HL-60/S4 treated with phorbol 12-myristate 13-acetate at 8.2 ng/mL for 4 days and 3 days (cell line): ENCODE measurements around the gene LRBA.
"Not testable (repeated sequence)": the region's sequence is repeated elsewhere in the genome, so short reads cannot be mapped to it uniquely, and the experiment has no call there.

Experiments used
- in situ Hi-C: fragments of 300-500 bp; cut with MboI; formaldehyde crosslinking; loops from 2 replicates; pipeline ENCODE4 v1.15.0; 2022; ENCODE audit warnings: low sequenced_read_pairs

Gene LRBA

DNA sequence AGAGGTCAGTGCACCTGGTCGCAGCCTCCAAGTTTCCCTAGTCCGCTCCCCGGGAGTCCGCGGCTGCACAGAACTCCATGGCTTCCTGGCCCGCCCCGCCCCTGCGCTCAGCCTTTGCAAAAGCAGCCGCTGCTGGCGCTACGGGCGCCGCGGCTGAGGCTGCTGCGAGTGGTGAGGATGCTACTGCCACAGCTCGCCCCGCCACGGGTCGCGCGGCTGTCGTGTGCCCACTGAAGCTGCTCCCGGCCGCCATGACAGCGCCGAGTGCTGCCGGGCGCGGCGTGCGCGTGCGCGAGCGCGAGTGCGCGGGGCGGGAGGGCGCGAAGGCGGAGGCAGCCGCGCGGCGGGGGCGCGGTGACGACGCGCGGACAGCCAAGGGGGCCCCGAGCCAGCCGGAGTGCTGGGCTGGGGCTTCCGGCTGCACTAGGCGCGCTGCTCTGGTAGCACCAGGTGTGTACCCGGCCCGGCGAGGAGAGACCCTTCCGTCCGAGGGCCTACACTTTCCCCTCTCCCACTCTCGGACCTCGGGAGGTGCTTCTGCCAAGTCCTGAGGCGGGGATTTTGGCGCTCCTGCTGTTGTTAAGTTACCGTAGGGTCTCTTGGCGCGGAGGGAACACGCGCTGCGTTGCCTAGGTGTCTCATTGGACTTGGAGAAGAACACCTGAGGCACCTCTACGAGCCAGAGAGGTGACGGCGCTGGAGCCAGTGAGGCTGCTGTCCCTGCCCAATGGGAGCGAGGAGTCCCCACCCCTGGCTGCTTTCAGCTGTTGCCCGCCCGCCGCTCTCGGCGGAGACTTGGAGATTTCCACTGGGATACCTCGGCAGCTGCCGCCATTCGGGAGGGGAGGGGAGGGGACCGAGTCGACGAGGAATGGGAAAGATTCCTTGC is 619 bp upstream of the LRBA start:
- in situ Hi-C loops: no loop called here

DNA sequence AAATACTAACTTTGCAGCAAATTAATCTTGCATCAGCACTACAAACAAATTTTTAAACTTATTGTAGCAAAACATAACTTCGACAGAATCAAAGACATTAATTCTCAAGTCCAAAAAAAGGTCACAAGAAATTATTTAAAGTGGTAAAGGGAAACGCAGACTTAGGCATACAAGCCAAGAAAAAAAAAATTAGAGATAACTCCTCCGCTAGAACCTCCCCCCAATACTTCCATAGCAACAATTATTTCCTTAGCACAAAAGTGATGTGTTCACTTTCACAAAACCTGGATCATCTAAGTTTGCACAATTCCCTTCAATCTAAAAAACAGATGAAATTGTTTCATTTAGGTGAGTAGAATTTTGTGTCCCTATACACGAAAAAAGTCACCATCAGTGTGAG is 1.1 kb downstream of the LRBA start:
- in situ Hi-C loops: no loop called here

DNA sequence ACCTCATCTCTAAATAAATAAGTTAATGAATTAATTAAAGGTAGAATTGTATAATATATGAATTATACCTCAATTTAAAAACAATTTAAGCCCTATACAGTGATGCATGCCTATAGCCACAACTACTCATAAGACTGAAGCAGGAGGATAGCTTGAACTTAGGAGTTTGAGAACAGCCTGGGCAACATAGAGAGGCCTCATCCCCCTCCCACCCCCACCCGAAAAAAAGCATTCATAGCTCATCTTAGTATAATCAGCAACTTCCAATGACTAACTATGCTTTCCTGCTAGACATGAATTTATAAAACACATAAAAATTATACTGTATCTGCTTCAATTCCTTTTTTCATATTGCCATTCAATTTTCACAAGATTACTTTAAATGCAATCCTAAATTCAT is 1.6 kb downstream of the LRBA start:
- in situ Hi-C loops: no loop called here

DNA sequence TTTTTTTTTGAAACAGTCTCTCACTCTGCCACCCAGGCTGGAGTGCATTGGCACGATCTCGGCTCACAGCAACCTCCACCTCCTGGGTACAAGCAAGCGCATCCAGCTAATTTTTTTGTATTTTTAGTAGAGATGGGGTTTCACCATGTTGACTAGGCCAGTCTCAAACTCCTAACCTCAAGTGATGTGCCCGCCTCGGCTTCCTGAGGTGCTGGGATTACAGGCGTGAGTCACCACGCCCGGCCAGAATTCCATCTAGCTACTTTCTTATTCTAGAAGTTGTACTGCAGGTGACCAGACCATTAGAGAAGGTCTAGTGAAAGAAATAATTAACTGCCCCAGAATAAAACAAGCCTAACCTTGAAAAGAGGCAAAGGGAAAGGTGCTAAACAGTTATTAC is 2.3 kb downstream of the LRBA start:
- in situ Hi-C loops: no loop called here

- in situ Hi-C loops: no loop called here
Observed at GRCh38 chr4:151012376-151012775, 2.7 kb downstream of the LRBA start.

- in situ Hi-C loops: no loop called here
Observed at GRCh38 chr4:151004222-151004621, 10.9 kb downstream of the LRBA start.

DNA sequence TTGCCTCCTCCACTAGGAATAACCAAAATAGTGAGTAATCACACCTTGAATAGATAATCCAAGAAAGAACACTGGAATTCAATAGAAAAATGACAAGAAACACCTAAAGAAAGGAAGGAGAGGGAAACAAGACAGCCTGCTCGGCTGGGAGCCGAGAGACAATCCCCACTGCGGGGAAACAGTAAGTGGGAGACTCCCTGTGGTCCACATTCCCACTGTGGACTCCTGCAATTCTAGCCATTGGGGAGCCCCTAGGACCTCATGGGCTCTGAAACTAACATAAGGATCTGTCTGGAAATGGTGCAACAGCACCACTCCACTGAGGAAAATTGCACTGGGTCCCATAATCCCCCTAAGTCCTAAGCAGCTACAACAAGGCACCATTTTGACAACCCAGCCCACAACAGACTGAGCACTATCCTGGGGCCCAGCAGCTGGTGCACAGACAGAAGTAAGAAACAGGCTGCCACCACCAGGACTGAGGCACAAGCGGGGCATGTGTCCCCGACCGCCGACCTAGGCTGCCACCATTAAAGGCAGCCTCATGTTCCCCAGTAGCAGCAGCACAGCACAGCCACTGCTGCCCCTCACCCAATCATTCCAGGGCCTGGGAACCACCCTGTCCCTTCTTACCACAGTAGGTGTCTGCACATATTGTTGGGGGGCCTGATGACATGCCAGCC is 14.2 kb downstream of the LRBA start:
- in situ Hi-C loops: no loop called here

GRCh38 chr4:150999086-150999485 is 16.0 kb downstream of the LRBA start:
- in situ Hi-C loops: no loop called here

- in situ Hi-C loops: no loop called here
Observed at GRCh38 chr4:150997141-150997540, 17.9 kb downstream of the LRBA start.

DNA sequence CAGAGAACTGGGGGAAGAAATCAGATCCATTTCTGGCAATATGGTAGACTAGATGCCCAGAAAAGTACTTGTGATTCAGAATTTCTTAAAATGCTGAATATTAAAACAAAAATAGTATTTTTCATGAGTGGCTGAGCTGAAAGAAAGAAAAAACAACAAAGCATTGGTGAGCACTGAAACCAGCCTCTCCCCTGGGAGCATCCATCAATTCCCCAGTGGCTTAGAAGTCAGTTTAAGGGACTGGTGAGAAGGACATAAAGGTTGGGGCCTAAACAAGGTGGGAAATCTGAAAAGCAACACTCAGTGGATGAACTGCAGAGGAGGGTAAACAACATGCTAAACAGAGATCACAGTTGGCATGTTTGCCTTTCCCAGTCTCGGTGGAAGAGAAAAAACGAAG is 20.4 kb downstream of the LRBA start:
- in situ Hi-C loops: no loop called here

DNA sequence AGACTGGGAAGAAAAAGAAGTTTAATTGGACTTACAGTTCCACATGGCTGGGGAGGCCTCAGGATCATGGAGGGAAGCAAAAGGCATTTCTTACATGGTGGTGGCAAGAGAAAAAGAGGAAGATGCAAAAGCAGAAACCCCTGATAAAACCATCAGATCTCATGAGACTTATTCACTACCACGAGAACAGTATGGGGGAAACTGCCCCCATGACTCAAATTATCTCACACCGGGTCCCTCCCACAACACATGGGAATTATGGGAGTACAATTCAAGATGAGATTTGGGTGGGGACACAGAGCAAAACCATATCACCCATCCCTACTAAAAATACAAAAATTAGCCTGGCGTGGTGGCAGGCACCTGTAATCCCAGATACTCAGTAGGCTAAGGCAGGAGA is 21.5 kb downstream of the LRBA start:
- in situ Hi-C loops: not testable (repeated sequence)

- in situ Hi-C loops: no loop called here
Observed at GRCh38 chr4:150990993-150991392, 24.1 kb downstream of the LRBA start.

DNA sequence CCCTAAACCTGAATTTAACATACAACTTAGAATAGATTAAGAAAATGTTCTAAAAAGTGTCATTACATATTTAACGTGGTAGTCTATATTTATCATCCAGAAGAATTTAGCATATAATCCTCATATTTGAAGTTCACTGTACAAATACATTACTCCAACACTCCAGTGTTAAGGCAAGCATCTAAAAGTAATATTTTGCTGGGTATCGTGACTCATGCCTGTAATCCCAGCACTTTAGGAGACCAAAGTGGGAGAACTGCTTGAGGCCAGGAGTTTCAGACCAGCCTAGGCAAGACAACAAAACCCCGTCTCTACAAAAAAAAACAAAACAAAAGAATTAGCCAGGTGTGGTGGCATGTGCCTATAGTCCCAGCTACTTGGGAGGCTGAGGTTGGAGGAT is 24.8 kb downstream of the LRBA start:
- in situ Hi-C loops: no loop called here

DNA sequence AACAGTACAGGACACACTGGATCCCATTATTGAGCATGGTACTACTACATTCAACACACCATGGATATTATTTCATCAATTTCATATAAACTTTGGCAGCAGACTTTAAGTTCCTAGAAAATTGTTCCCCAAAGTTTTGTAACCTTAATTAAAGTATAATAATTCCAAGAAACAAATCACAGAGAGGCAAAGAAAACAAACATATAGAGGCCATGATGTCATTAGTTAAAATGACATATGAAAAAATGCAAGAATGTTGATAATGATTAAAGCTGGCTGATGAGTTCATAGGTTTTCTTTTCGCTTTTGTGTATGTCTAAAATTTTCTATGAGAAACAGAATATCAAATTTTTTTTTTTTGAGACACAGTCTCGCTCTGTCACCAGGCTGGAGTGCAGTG is 26.8 kb downstream of the LRBA start:
- in situ Hi-C loops: no loop called here

DNA sequence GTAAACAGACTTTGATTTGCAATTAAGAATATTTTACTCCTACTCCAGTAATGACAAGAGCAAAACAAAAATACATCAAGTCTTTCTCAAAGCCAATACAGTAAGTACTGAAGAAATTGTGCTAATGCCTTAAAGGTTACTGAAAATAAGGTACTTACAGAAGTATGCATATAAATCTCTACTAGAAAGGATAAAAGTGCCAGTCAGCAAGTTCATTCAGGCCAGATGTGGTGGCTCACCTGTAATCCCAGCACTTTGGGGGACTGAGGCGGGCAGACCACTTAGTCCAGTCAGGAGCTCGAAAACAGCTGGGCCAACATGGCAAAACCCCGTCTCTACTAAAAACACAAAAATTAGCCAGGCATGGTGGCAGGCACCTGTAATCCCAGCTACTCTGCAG is 27.9 kb downstream of the LRBA start:
- in situ Hi-C loops: no loop called here

GRCh38 chr4:150986085-150986484 is 29.0 kb downstream of the LRBA start:
- in situ Hi-C loops: no loop called here

- in situ Hi-C loops: no loop called here
Observed at GRCh38 chr4:150983851-150984250, 31.2 kb downstream of the LRBA start.

GRCh38 chr4:150982557-150983233 is 32.4 kb downstream of the LRBA start:
- in situ Hi-C loops: no loop called here

DNA sequence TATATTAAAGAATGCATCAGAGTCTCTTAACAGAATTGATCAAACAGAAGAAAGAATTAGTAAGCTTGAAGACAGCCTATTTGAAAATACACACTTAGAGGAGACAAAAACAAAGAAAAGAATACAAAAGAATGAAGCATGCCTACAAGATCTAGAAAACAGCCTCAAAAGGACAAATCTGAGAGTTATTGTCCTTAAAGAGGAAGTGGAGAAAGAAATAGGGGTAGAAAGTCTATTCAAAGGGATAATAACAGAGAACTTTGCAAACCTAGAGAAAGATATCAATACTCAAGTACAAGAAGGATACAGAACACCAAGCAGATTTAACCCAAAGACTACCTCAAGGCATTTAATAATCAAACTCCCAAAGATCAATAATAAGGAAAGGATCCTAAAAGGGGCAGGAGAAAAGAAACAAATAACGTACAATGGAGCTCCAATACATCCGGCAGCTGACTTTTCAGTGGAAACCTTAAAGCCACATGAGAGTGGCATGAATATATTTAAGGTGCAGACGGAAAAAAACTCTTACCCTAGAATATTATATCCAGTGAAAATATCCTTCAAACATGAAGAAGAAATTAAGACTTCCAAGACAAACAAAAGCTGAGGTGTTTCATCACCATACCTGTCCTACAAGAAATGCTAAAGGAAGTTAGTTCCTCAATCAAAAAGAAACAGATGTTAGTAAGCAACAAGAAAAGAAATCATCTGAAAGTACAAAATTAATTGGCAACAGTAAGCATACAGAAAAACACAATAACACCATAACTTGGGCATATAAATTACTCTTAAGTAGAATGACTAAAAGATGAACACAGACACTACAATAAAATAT is 36.1 kb downstream of the LRBA start:
- in situ Hi-C loops: no loop called here

DNA sequence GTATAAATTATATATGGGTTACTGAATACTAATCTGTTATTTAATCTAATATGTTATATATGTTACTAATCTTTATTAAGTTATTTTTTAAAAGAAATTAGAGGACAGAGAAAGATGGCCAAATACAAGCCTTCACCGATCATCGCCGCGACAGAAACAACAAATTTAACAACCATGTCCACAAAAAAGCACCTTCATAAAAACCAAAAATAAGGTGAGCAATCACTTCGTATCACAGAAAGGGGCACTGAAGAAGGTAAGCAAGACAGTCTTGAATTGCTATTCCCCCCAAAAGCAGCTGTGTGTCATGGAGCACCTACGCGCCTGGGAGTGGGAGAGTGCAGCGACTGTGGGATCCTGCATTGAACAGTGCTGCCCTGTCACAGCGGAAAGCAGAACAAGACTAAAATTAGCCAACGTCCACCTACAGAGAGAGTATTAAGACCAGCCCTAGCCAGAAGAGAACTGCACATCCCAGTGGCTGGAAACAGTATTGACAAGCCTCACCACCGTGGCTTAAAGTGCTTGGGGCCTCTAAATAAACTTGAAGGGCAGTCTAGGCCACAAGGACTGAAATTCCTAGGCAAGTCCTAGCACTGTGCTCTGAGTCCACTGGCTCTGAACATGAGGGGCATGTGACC is 38.5 kb downstream of the LRBA start:
- in situ Hi-C loops: no loop called here
